Body of pancreas (tissue), 4 donors: ENCODE data around the gene RANBP3L. TPM values are rescaled to one million over a fixed set of nuclear protein-coding genes. Genes with fewer than 3 reads are reported as not detected.

Experiments used
- ATAC-seq: fragments of 150-250 bp; one replicate; pipeline ENCODE4 v1.9.1; 2016
- DNase-seq, 4 donors: peaks; one replicate each; pipeline ENCODE4 v3.0.0-alpha.2; 2019
- H3K27ac ChIP-seq, 4 donors: fragments of 200-600 bp; sonication (generic); 1 replicate in 3 of 4; 2 replicates in 1 of 4; pipeline versions ENCODE4 v1.5.1 to v1.6.1; 2016 to 2019; ENCODE audit warnings: mild to moderate bottlenecking in 1 of 4, mixed read lengths in 1 of 4, moderate library complexity in 1 of 4
- H3K27me3 ChIP-seq, 2 donors: fragments of 200-600 bp; sonication (generic); one replicate each; pipeline ENCODE4 v1.6.0; 2016; ENCODE audit warnings: mild to moderate bottlenecking in 1 of 2
- H3K36me3 ChIP-seq, 2 donors: fragments of 200-600 bp; sonication (generic); replicated peaks in 1 of 2; 2 replicates each; pipeline ENCODE4 v1.5.1; 2016; ENCODE audit warnings: low read depth in 2 of 2; ENCODE audit not compliant: insufficient read depth in 1 of 2
- H3K4me1 ChIP-seq: fragments of 200-600 bp; sonication (generic); one replicate; pipeline ENCODE4 v1.6.0; 2016
- H3K4me3 ChIP-seq, 2 donors: fragments of 200-600 bp; sonication (generic); 1 replicate in 1 of 2; 2 replicates in 1 of 2; pipeline ENCODE4 v1.5.1; 2016 to 2019
- H3K9me3 ChIP-seq, 3 donors: fragments of 200-600 bp; sonication (generic); 1 replicate in 2 of 3; 2 replicates in 1 of 3; pipeline ENCODE4 v1.5.1; 2016
- POLR2A ChIP-seq, 3 donors: fragments of 450-650 bp; IDR thresholded peaks; one replicate each; pipeline ENCODE4 v1.6.1; 2016; ENCODE audit warnings: antibody characterized with exemption in 3 of 3, mild to moderate bottlenecking in 2 of 3
- WGBS, 2 donors: methylation state at CpG; one replicate each; pipeline ENCODE4 v1.1.5; 2017; 5-methylcytosine and 5-hydroxymethylcytosine counted together
- intact Hi-C: fragments of 100-400 bp; cut with DNase I; formaldehyde crosslinking; loops from one replicate; pipeline ENCODE4 v1.15.1; 2023
- total RNA-seq, 2 donors: library from RNA; depleted of rRNA; stranded (reverse); fragments of >200 nt; gene quantifications; one replicate each; pipeline ENCODE4 v1.1.0, GENCODE V29; 2016
- TF ChIP-seq, protein P1 (sequence below), 7 experiments: fragments of 450-650 bp in 4 of 7; fragments of 200-600 bp in 3 of 7; sonication (generic) in 3 of 7; IDR thresholded peaks; one replicate each; pipeline ENCODE4 v1.5.1; 2016 to 2019; ENCODE audit warnings: antibody characterized with exemption in 7 of 7

Gene RANBP3L
- total RNA-seq, 2 donors from 2014 or later = 4.9 TPM; not detected in 1

GRCh38 chr5:36241631-36242533 is 59.8 kb downstream of the RANBP3L start, which contains the start of gene NADK2:
NADK2 (minus strand) TSS chr5:36241925; CDS start chr5:36241798, 127 bp downstream.
- Histone ChIP-seq H3K27me3 (no peaks in the 10 kb centered on the region), H3K4me1 (peaks cover 47% of the 10 kb centered on the region), H3K4me3 (peak within 1 kb of the TSS; percentile 80 to 87), H3K36me3 (no peaks in the 10 kb centered on the region), H3K9me3 (no peaks in the 10 kb centered on the region), H3K27ac (peak within 1 kb of the TSS; percentile 97 to 99 (median 99))
- DNase-seq (peak; percentile 95 to 96 (median 96)), ATAC-seq (peak; percentile 87)
- 0 to 1% methylated on average over 27 to 100 of the region's 100 CpGs for WGBS, 2 donors
- intact Hi-C loops = no loop called here
- TF ChIP-seq POLR2A (IDR thresholded peaks at IDR 0.05) = peak; percentile 81 to 86 (median 86)
- TF ChIP-seq, protein P1, sequence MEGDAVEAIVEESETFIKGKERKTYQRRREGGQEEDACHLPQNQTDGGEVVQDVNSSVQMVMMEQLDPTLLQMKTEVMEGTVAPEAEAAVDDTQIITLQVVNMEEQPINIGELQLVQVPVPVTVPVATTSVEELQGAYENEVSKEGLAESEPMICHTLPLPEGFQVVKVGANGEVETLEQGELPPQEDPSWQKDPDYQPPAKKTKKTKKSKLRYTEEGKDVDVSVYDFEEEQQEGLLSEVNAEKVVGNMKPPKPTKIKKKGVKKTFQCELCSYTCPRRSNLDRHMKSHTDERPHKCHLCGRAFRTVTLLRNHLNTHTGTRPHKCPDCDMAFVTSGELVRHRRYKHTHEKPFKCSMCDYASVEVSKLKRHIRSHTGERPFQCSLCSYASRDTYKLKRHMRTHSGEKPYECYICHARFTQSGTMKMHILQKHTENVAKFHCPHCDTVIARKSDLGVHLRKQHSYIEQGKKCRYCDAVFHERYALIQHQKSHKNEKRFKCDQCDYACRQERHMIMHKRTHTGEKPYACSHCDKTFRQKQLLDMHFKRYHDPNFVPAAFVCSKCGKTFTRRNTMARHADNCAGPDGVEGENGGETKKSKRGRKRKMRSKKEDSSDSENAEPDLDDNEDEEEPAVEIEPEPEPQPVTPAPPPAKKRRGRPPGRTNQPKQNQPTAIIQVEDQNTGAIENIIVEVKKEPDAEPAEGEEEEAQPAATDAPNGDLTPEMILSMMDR (IDR thresholded peaks at IDR 0.05) = peak in 6 of 7 experiments; percentile 50 to 89 (median 86)

DNA sequence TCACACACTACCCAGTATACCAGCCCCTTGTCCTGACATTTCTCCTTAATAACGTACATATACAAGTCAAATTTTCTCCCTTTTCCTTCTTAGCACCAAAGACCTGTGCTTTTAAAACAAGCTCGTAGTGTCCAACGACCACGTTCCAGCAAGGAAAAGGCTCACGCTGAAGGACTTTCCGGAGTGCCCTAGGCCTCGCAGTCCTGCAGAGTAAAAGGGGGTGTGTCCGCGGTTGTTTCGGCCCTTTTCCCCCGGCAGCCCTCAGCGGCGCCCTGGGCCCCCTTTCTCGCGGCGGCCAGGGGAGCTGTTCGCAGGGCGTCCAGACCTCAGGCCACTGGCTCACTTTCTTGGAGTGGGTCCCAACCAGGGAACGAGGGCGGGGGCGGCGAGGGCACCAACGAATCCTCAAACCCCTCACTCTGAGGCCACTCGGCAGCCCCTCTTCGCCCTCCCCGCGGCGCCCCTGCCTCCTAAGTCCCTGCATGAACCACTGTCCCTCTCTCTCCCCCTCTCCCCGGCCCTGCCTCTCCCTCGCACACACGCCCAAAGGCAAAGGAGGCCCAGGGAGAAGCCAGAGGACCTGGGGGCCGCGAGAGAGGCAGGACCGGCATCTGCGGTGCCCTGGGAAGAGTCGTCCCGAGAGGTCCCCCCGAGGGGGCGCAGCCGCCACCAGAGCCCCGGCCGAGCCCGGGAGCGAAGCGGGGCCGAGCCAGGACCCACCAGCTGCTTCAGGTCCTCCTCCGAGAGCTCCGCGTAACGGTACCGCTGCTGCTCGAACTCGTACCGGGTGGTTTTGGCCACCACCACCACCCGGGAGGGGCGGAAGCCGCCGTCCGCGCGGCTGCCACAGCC is 60.7 kb downstream of the RANBP3L start:
- DNase-seq (peak; percentile 64 to 74 (median 68)), ATAC-seq (peak; percentile 15)
- Histone ChIP-seq H3K36me3 (no peaks in the 10 kb centered on the region), H3K27me3 (no peaks in the 10 kb centered on the region), H3K9me3 (no peaks in the 10 kb centered on the region), H3K4me1 (peaks cover 56% of the 10 kb centered on the region), H3K4me3 (peak overlapping the region; percentile 80 to 87), H3K27ac (peak overlapping the region; percentile 97 to 99 (median 99))
- intact Hi-C loops = no loop called here
- peak in 2 of 3 donors; percentile 50 to 59 for TF ChIP-seq POLR2A (IDR thresholded peaks at IDR 0.05)
- TF ChIP-seq, protein P1 (IDR thresholded peaks at IDR 0.05) = no peak
- 0 to 1% methylated on average over 26 to 60 of the region's 61 CpGs for WGBS, 2 donors

- 22% methylated on average over 4 of the region's 4 CpGs for WGBS, 2 donors
- no peak overlapping the region for H3K4me3 ChIP-seq
- peaks cover 59% of the 10 kb centered on the region for H3K4me1 ChIP-seq
- ATAC-seq = no peak
- intact Hi-C loops = no loop called here
- H3K27ac ChIP-seq = peak overlapping the region; percentile 62 to 99 (median 99)
- TF ChIP-seq, protein P1 (IDR thresholded peaks at IDR 0.05) = no peak
- peak in 1 of 3 donors; percentile 29 for TF ChIP-seq POLR2A (IDR thresholded peaks at IDR 0.05)
- H3K9me3 ChIP-seq = no peaks in the 10 kb centered on the region
- no peaks in the 10 kb centered on the region for H3K27me3 ChIP-seq
- DNase-seq = peak in 1 of 4 donors; percentile 28
- no peaks in the 10 kb centered on the region for H3K36me3 ChIP-seq
These were observed 62.1 kb downstream of the RANBP3L start for GRCh38 chr5:36239370-36240293.
